ENCODE results near the gene OR4D1.

OR4D1 gene

DNA sequence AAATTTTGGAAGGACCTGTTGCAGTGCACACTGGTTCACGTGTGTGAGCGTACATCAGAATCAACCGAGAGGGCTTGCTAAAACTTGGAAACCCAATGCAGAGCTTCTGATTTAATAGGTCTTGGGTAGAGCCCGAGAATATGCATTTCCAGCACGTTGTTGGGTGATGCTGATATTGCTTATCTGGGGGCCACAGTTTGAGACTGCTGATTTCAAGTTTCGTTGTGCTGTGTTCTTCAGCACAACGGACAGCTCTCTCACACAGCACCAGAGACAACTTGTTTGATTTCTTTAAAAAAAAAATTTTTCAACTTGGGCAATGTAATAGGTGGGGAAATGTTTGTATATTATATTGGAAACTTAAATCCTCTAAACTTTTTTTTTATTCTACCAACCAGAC, 28.0 kb downstream of the OR4D1 start:
- H2AK5ac ChIP-seq (ENCODE audit: low read length, severe bottlenecking): no peak overlapping the region
- no peak overlapping the region for H2BK120ac ChIP-seq (ENCODE audit: low read depth, low read length)
- no peak overlapping the region for H2AFZ ChIP-seq (ENCODE audit: low read depth, low read length)
- H4K91ac ChIP-seq (ENCODE audit: low read length): no peak overlapping the region
- DNase-seq: peak; percentile 11
- H4K8ac ChIP-seq (ENCODE audit: low read length): no peak overlapping the region
- H3K27ac ChIP-seq (ENCODE audit: low read length, poor library complexity, severe bottlenecking): no peak overlapping the region
- no peak overlapping the region for H3K14ac ChIP-seq (ENCODE audit: low read length in 2 of 2)
- no peak overlapping the region for H3K4me2 ChIP-seq (ENCODE audit: low read length, poor library complexity, severe bottlenecking)
- H3K23ac ChIP-seq (ENCODE audit: low read length in 2 of 2): no peak overlapping the region
- H2BK12ac ChIP-seq (ENCODE audit: low read length in 2 of 2): no peak overlapping the region
- no peak overlapping the region for H3K4me3 ChIP-seq (ENCODE audit: insufficient read depth in 1 of 2, low read depth in 1 of 2, low read length in 2 of 2)
- no peak overlapping the region for H3K18ac ChIP-seq (ENCODE audit: low read depth in 1 of 2, low read length in 2 of 2)
- WGBS: 41% methylated on average over 5 of the region's 7 CpGs
- peaks cover 13 to 55% of the 10 kb centered on the region in 2 experiments for H3K27me3 ChIP-seq (ENCODE audit: control insufficient read depth in 1 of 2, insufficient read depth in 1 of 2, low read length in 2 of 2)
- H2BK5ac ChIP-seq (ENCODE audit: low read depth, low read length, poor library complexity, severe bottlenecking): no peak overlapping the region
- no peaks in the 10 kb centered on the region for H3K36me3 ChIP-seq (ENCODE audit: control insufficient read depth in 1 of 2, insufficient read depth in 2 of 2, low read depth in 1 of 2, low read length in 2 of 2)
- no peak overlapping the region for H2BK15ac ChIP-seq (ENCODE audit: low read depth, poor library complexity, severe bottlenecking)
- H3K4ac ChIP-seq (ENCODE audit: low read depth in 1 of 2, low read length in 2 of 2): no peak overlapping the region
- no peaks in the 10 kb centered on the region for H3K9me3 ChIP-seq (ENCODE audit: control insufficient read depth, low read length)
- H3K4me1 ChIP-seq (ENCODE audit: control insufficient read depth, insufficient read depth, low read depth, low read length): no peaks in the 10 kb centered on the region
- no peaks in the 10 kb centered on the region for H3K79me1 ChIP-seq (replicated peaks; ENCODE audit: low read length, poor library complexity, severe bottlenecking)
- no peak overlapping the region for H3K9ac ChIP-seq (ENCODE audit: low read length)

DNA sequence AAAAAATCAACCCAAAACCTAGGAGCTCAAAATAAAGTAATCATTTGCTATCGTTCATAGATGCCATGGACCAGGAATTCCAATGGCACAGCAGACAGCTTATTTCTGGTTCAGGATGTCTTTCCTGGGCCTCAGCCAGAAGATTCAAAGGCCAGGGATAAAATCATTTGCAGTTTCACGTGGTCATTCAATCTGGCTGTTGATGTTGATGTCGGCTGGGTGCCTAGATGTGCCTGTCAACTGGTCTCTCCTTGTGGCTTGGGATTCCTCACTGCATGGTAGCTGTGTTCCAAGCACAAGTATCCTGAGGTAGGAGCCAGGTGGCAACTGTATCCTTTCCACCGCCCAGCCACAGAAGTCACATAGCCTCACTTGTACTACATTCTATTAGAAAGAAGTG, 33.6 kb downstream of the OR4D1 start:
- Histone ChIP-seq H3K36me3 (ENCODE audit: control insufficient read depth in 1 of 2, insufficient read depth in 2 of 2, low read depth in 1 of 2, low read length in 2 of 2) (no peaks in the 10 kb centered on the region), H3K79me1 (replicated peaks; ENCODE audit: low read length, poor library complexity, severe bottlenecking) (no peaks in the 10 kb centered on the region), H3K4me2 (ENCODE audit: low read length, poor library complexity, severe bottlenecking) (no peak overlapping the region), H3K9ac (ENCODE audit: low read length) (no peak overlapping the region), H3K27ac (ENCODE audit: low read length, poor library complexity, severe bottlenecking) (no peak overlapping the region), H4K8ac (ENCODE audit: low read length) (no peak overlapping the region), H3K18ac (ENCODE audit: low read depth in 1 of 2, low read length in 2 of 2) (no peak overlapping the region), H3K4me3 (ENCODE audit: insufficient read depth in 1 of 2, low read depth in 1 of 2, low read length in 2 of 2) (no peak overlapping the region), H3K4me1 (ENCODE audit: control insufficient read depth, insufficient read depth, low read depth, low read length) (no peaks in the 10 kb centered on the region), H3K4ac (ENCODE audit: low read depth in 1 of 2, low read length in 2 of 2) (no peak overlapping the region), H2BK5ac (ENCODE audit: low read depth, low read length, poor library complexity, severe bottlenecking) (no peak overlapping the region), H2AFZ (ENCODE audit: low read depth, low read length) (no peak overlapping the region), H2BK120ac (ENCODE audit: low read depth, low read length) (no peak overlapping the region), H2AK5ac (ENCODE audit: low read length, severe bottlenecking) (no peak overlapping the region), H3K23ac (ENCODE audit: low read length in 2 of 2) (no peak overlapping the region), H3K9me3 (ENCODE audit: control insufficient read depth, low read length) (no peaks in the 10 kb centered on the region), H3K27me3 (ENCODE audit: control insufficient read depth in 1 of 2, insufficient read depth in 1 of 2, low read length in 2 of 2) (peaks cover 14 to 51% of the 10 kb centered on the region in 2 experiments), H2BK15ac (ENCODE audit: low read depth, poor library complexity, severe bottlenecking) (no peak overlapping the region), H3K14ac (ENCODE audit: low read length in 2 of 2) (no peak overlapping the region), H4K91ac (ENCODE audit: low read length) (no peak overlapping the region), H2BK12ac (ENCODE audit: low read length in 2 of 2) (no peak overlapping the region)
- DNase-seq: no peak
- WGBS: 79% methylated on average over 3 of the region's 4 CpGs

DNA sequence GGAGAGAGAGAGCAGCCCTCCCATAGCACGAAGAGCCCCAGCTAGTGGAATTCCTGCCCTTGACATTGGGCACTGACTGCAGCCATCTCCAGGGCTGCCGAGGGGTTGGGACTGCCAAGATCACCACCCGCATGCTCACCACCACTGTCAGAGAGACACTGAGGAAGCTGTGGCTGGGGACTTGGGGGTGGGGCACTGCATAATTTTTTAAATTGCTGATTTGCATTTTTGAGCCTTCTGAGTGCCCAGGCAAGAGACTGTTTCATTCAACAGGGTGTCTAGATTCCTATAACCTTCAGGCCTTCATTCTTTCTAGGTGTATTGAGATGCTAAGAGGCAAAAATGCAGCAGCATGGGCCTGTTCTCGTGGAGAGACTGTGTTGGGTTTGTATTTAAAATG, 35.3 kb downstream of the OR4D1 start:
- no peak overlapping the region for H3K18ac ChIP-seq (ENCODE audit: low read depth in 1 of 2, low read length in 2 of 2)
- no peaks in the 10 kb centered on the region for H3K79me1 ChIP-seq (replicated peaks; ENCODE audit: low read length, poor library complexity, severe bottlenecking)
- H2AK5ac ChIP-seq (ENCODE audit: low read length, severe bottlenecking): no peak overlapping the region
- DNase-seq: no peak
- no peak overlapping the region for H2AFZ ChIP-seq (ENCODE audit: low read depth, low read length)
- H3K23ac ChIP-seq (ENCODE audit: low read length in 2 of 2): no peak overlapping the region
- H4K8ac ChIP-seq (ENCODE audit: low read length): no peak overlapping the region
- H4K91ac ChIP-seq (ENCODE audit: low read length): no peak overlapping the region
- 72% methylated on average over 4 of the region's 4 CpGs for WGBS
- H3K4me1 ChIP-seq (ENCODE audit: control insufficient read depth, insufficient read depth, low read depth, low read length): no peaks in the 10 kb centered on the region
- no peak overlapping the region for H3K14ac ChIP-seq (ENCODE audit: low read length in 2 of 2)
- H3K4ac ChIP-seq (ENCODE audit: low read depth in 1 of 2, low read length in 2 of 2): no peak overlapping the region
- H3K9ac ChIP-seq (ENCODE audit: low read length): no peak overlapping the region
- no peak overlapping the region for H3K4me2 ChIP-seq (ENCODE audit: low read length, poor library complexity, severe bottlenecking)
- peaks cover 21 to 59% of the 10 kb centered on the region in 2 experiments for H3K27me3 ChIP-seq (ENCODE audit: control insufficient read depth in 1 of 2, insufficient read depth in 1 of 2, low read length in 2 of 2)
- H2BK120ac ChIP-seq (ENCODE audit: low read depth, low read length): no peak overlapping the region
- H2BK12ac ChIP-seq (ENCODE audit: low read length in 2 of 2): no peak overlapping the region
- no peak overlapping the region for H3K27ac ChIP-seq (ENCODE audit: low read length, poor library complexity, severe bottlenecking)
- no peak overlapping the region for H3K4me3 ChIP-seq (ENCODE audit: insufficient read depth in 1 of 2, low read depth in 1 of 2, low read length in 2 of 2)
- no peaks in the 10 kb centered on the region for H3K9me3 ChIP-seq (ENCODE audit: control insufficient read depth, low read length)
- H3K36me3 ChIP-seq (ENCODE audit: control insufficient read depth in 1 of 2, insufficient read depth in 2 of 2, low read depth in 1 of 2, low read length in 2 of 2): no peaks in the 10 kb centered on the region
- H2BK15ac ChIP-seq (ENCODE audit: low read depth, poor library complexity, severe bottlenecking): no peak overlapping the region
- H2BK5ac ChIP-seq (ENCODE audit: low read depth, low read length, poor library complexity, severe bottlenecking): no peak overlapping the region

DNA sequence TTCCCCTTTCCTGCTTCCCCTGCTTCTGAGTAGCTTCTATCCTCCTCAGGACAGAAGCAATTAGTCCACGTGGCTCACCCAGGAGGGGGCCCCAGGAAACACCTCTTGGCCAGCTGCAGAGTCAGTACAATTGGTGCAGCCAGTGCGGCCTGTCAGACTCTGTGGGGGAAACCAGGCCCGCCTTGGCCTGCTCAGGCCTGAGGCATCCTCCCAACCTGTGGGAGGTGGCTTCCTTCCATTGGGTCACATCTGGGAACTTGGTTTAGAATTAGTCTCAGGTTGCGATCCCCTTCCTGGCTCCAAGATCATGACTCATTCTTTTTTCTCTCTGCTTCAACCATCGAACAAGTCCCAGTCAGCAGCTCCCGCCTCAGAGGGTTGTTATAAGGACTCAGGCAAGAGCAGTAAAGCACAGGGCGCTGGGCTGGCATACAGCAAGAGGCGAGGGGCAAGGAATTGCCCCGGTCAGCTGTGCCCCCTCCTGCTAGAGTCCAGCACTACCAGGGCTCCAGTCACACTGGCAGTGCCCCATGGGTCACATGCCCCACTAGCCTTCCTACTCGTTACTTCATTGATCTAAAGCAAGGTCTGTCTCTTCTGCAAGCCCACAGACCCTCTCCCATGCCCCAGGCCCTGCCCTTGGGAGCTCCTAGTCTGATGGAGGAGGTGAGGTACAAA, 36.3 kb downstream of the OR4D1 start:
- Histone ChIP-seq H2BK120ac (ENCODE audit: low read depth, low read length) (no peak overlapping the region), H3K23ac (ENCODE audit: low read length in 2 of 2) (no peak overlapping the region), H3K27me3 (ENCODE audit: control insufficient read depth in 1 of 2, insufficient read depth in 1 of 2, low read length in 2 of 2) (peaks cover 21 to 59% of the 10 kb centered on the region in 2 experiments), H4K91ac (ENCODE audit: low read length) (no peak overlapping the region), H2BK12ac (ENCODE audit: low read length in 2 of 2) (no peak overlapping the region), H3K9ac (ENCODE audit: low read length) (no peak overlapping the region), H3K18ac (ENCODE audit: low read depth in 1 of 2, low read length in 2 of 2) (no peak overlapping the region), H2AFZ (ENCODE audit: low read depth, low read length) (no peak overlapping the region), H3K36me3 (ENCODE audit: control insufficient read depth in 1 of 2, insufficient read depth in 2 of 2, low read depth in 1 of 2, low read length in 2 of 2) (no peaks in the 10 kb centered on the region), H3K4me3 (ENCODE audit: insufficient read depth in 1 of 2, low read depth in 1 of 2, low read length in 2 of 2) (no peak overlapping the region), H2BK15ac (ENCODE audit: low read depth, poor library complexity, severe bottlenecking) (no peak overlapping the region), H2AK5ac (ENCODE audit: low read length, severe bottlenecking) (no peak overlapping the region), H3K79me1 (replicated peaks; ENCODE audit: low read length, poor library complexity, severe bottlenecking) (no peaks in the 10 kb centered on the region), H3K4me2 (ENCODE audit: low read length, poor library complexity, severe bottlenecking) (no peak overlapping the region), H2BK5ac (ENCODE audit: low read depth, low read length, poor library complexity, severe bottlenecking) (no peak overlapping the region), H3K27ac (ENCODE audit: low read length, poor library complexity, severe bottlenecking) (no peak overlapping the region), H4K8ac (ENCODE audit: low read length) (no peak overlapping the region), H3K14ac (ENCODE audit: low read length in 2 of 2) (no peak overlapping the region), H3K4ac (ENCODE audit: low read depth in 1 of 2, low read length in 2 of 2) (no peak overlapping the region), H3K4me1 (ENCODE audit: control insufficient read depth, insufficient read depth, low read depth, low read length) (no peaks in the 10 kb centered on the region), H3K9me3 (ENCODE audit: control insufficient read depth, low read length) (no peaks in the 10 kb centered on the region)
- 71% methylated on average over 9 of the region's 10 CpGs for WGBS
- no peak for DNase-seq

Measured in mesenchymal stem cell (in vitro differentiated cells and primary cell).